Naive thymus-derived CD4-positive, alpha-beta T cell (primary cell): ENCODE results near the gene CDK14. TPM values are rescaled to one million over a fixed set of nuclear protein-coding genes. Genes with fewer than 3 reads are reported as not detected.

ENCODE experiments used
- ATAC-seq: fragments of 150-1000 bp; cut with Tn5 transposase; 2 replicates; pipeline ENCODE4 v1.10.0; 2021; ENCODE audit warnings: mild to moderate bottlenecking, moderate library complexity
- CTCF ChIA-PET: fragments of 350-600 bp; sonication (Branson Sonifier 250); formaldehyde crosslinking; loops from one replicate; lab custom pipeline; 2021; ENCODE audit warnings: antibody characterized with exemption; lab: Charles Lee
- POLR2A ChIA-PET: fragments of 350-600 bp; sonication (Branson Sonifier 250); formaldehyde crosslinking; loops from one replicate; lab custom pipeline; 2021; ENCODE audit warnings: antibody characterized with exemption, inconsistent platforms; lab: Charles Lee
- DNase-seq, 9 donors: peaks; one replicate each; pipeline versions ENCODE4 v3.0.0 to v3.0.0-alpha.2; 2020 to 2022; ENCODE audit warnings: mixed read lengths in 1 of 9
- H3K27ac ChIP-seq: one replicate; pipeline ENCODE4 v1.7.0; 2013; ENCODE audit warnings: mild to moderate bottlenecking, low read depth, low read length, moderate library complexity
- H3K27me3 ChIP-seq, 2 donors: one replicate each; pipeline ENCODE4 v1.7.0; 2013; ENCODE audit warnings: low read length in 2 of 2, mild to moderate bottlenecking in 2 of 2, moderate library complexity in 2 of 2; ENCODE audit not compliant: control insufficient read depth in 2 of 2, insufficient read depth in 2 of 2
- H3K36me3 ChIP-seq, 3 experiments: 1 replicate in 2 of 3; 2 replicates in 1 of 3; pipeline ENCODE4 v1.7.0; 2013; ENCODE audit warnings: low read length in 3 of 3, mild to moderate bottlenecking in 3 of 3, moderate library complexity in 1 of 3; ENCODE audit not compliant: insufficient read depth in 3 of 3, control insufficient read depth in 2 of 3
- H3K4me1 ChIP-seq, 2 donors: one replicate each; pipeline ENCODE4 v1.7.0; 2013; ENCODE audit warnings: low read length in 2 of 2, mild to moderate bottlenecking in 2 of 2, moderate library complexity in 1 of 2; ENCODE audit not compliant: control insufficient read depth in 2 of 2, insufficient read depth in 2 of 2
- H3K4me3 ChIP-seq: 2 replicates; pipeline ENCODE4 v1.7.0; 2013; ENCODE audit warnings: mild to moderate bottlenecking, low read length
- H3K9me3 ChIP-seq, 3 experiments: 1 replicate in 2 of 3; 2 replicates in 1 of 3; pipeline ENCODE4 v1.7.0; 2013; ENCODE audit warnings: low read length in 3 of 3; ENCODE audit not compliant: control insufficient read depth in 2 of 3
- H3K27ac Mint-ChIP-seq, 9 donors: one replicate each; pipeline ENCODE4 v1.8.0; 2020 to 2022; ENCODE audit warnings: mixed read lengths in 9 of 9, mild to moderate bottlenecking in 8 of 9, moderate library complexity in 5 of 9, inconsistent platforms in 2 of 9
- H3K27me3 Mint-ChIP-seq, 5 donors: one replicate each; pipeline ENCODE4 v1.8.0; 2021 to 2022; ENCODE audit warnings: mixed read lengths in 5 of 5, mild to moderate bottlenecking in 1 of 5
- H3K36me3 Mint-ChIP-seq, 5 donors: one replicate each; pipeline ENCODE4 v1.8.0; 2020 to 2022; ENCODE audit warnings: mixed read lengths in 5 of 5, mild to moderate bottlenecking in 3 of 5, inconsistent platforms in 1 of 5
- H3K4me1 Mint-ChIP-seq, 7 donors: one replicate each; pipeline ENCODE4 v1.8.0; 2020 to 2022; ENCODE audit warnings: mixed read lengths in 7 of 7, mild to moderate bottlenecking in 3 of 7, inconsistent platforms in 1 of 7
- H3K4me3 Mint-ChIP-seq, 10 donors: one replicate each; pipeline ENCODE4 v1.8.0; 2020 to 2022; ENCODE audit warnings: mild to moderate bottlenecking in 10 of 10, mixed read lengths in 10 of 10, moderate library complexity in 6 of 10, inconsistent platforms in 2 of 10
- H3K9me3 Mint-ChIP-seq, 11 donors: one replicate each; pipeline ENCODE4 v1.8.0; 2020 to 2022; ENCODE audit warnings: mixed read lengths in 11 of 11, mild to moderate bottlenecking in 4 of 11, inconsistent platforms in 1 of 11, moderate library complexity in 1 of 11
- intact Hi-C, 2 donors: fragments of 100-400 bp; cut with micrococcal nuclease; formaldehyde crosslinking; loops; one replicate each; pipeline ENCODE4 v1.15.1; 2023
- polyA plus RNA-seq, 2 donors: library from polyadenylated mRNA; unstranded; fragments of 300-500 nt; fragmentation: Illumina TruSeq; gene quantifications; one replicate each; pipeline ENCODE4 v1.2.3, GENCODE V29; 2021
- total RNA-seq, 6 experiments: library from RNA in 5 of 6; stranded (reverse) in 5 of 6; gene quantifications; 1 replicate in 5 of 6; 2 replicates in 1 of 6; pipeline ENCODE4 v1.2.3 and lab custom pipeline; 2021 to 2026

Gene CDK14
- total and polyA plus RNA-seq, 7 experiments from 2014 or later, result 0.05 to 9.9 (median 0.72) TPM; not detected in 1

DNA sequence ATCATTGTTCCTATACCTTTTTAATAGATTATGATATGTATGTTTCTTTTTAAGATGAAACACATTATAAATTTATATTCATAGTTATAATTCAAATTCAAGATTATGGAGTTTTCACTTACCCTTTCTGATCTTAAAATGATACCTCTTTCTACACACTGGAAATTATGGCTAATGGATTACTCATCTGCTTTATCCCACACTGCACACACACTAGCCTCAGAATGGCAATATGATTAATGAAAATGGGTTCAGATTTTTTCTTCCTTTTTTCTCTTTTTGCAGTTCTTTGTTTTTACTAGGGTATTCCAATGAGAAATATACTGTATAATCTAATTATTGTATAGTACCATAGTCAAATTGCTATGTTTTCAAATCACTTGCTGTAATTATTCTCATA is 585.8 kb downstream of the CDK14 start:
- H3K27ac Mint-ChIP-seq, result no peak overlapping the region
- no peak overlapping the region for H3K4me3 Mint-ChIP-seq
- H3K27ac ChIP-seq, result no peak overlapping the region
- H3K9me3 Mint-ChIP-seq, result peaks cover 0 to 5% (median 0%) of the 10 kb centered on the region in 11 donors
- no peaks in the 10 kb centered on the region for H3K4me1 Mint-ChIP-seq
- ATAC-seq, result no peak
- H3K36me3 ChIP-seq, result no peaks in the 10 kb centered on the region
- DNase-seq, result no peak
- H3K9me3 ChIP-seq, result no peaks in the 10 kb centered on the region
- no peaks in the 10 kb centered on the region for H3K27me3 ChIP-seq
- intact Hi-C loops, result no loop called here
- H3K27me3 Mint-ChIP-seq, result peaks cover 0 to 9% (median 3%) of the 10 kb centered on the region in 5 donors
- no peak overlapping the region for H3K4me3 ChIP-seq
- ChIA-PET POLR2A (no interaction called here), CTCF (no interaction called here)
- H3K36me3 Mint-ChIP-seq, result no peaks in the 10 kb centered on the region
- no peaks in the 10 kb centered on the region for H3K4me1 ChIP-seq

- no peaks in the 10 kb centered on the region for H3K36me3 Mint-ChIP-seq
- DNase-seq, result no peak
- ChIA-PET POLR2A (no interaction called here), CTCF (no interaction called here)
- Histone ChIP-seq H3K27ac (no peak overlapping the region), H3K9me3 (no peaks in the 10 kb centered on the region), H3K36me3 (no peaks in the 10 kb centered on the region), H3K4me1 (no peaks in the 10 kb centered on the region), H3K27me3 (no peaks in the 10 kb centered on the region), H3K4me3 (no peak overlapping the region)
- no peak overlapping the region for H3K27ac Mint-ChIP-seq
- intact Hi-C loops, result no loop called here
- no peak for ATAC-seq
- H3K9me3 Mint-ChIP-seq, result peaks cover 0 to 5% (median 0%) of the 10 kb centered on the region in 11 donors
- no peak overlapping the region for H3K4me3 Mint-ChIP-seq
- no peaks in the 10 kb centered on the region for H3K4me1 Mint-ChIP-seq
- H3K27me3 Mint-ChIP-seq, result peaks cover 0 to 9% (median 6%) of the 10 kb centered on the region in 5 donors
These were observed 587.0 kb downstream of the CDK14 start for GRCh38 chr7:91182819-91183764.

DNA sequence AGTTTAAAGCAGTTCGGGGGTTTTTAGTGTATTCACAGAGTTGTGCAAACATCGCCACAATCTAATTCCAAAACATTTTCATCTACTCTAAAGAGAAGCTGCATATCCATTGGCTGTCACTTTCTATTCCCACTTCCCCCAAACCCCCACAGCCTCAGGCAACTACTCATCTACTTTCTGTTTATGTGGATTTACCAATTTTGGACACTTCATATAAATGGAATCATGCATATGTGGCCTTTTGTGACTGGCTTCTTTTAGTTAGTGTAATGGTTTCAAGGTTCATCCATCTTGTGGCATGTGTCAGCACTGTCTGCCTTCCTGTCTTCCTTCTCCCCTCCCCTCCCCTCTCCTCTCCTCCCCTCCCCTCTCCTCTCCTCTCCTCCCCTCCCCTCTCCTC is 589.6 kb downstream of the CDK14 start:
- Mint-ChIP-seq H3K27ac (no peak overlapping the region), H3K4me3 (no peak overlapping the region)

GRCh38 chr7:91187061-91187460 is 590.9 kb downstream of the CDK14 start:
- intact Hi-C loops, result no loop called here
- Histone ChIP-seq H3K36me3 (no peaks in the 10 kb centered on the region), H3K4me1 (no peaks in the 10 kb centered on the region), H3K4me3 (no peak overlapping the region), H3K27me3 (no peaks in the 10 kb centered on the region), H3K27ac (no peak overlapping the region), H3K9me3 (no peaks in the 10 kb centered on the region)
- CTCF ChIA-PET, result no interaction called here
- Mint-ChIP-seq H3K4me3 (no peak overlapping the region), H3K4me1 (no peaks in the 10 kb centered on the region), H3K27me3 (peaks cover 0 to 14% (median 6%) of the 10 kb centered on the region in 5 donors), H3K36me3 (no peaks in the 10 kb centered on the region), H3K27ac (no peak overlapping the region), H3K9me3 (peaks cover 0 to 2% (median 0%) of the 10 kb centered on the region in 11 donors)
- POLR2A ChIA-PET, result no interaction called here
- DNase-seq (no peak), ATAC-seq (no peak)

More for the DNA sequence above, 589.6 kb downstream of the CDK14 start:
- peaks cover 0 to 5% (median 0%) of the 10 kb centered on the region in 11 donors for H3K9me3 Mint-ChIP-seq
- H3K27me3 Mint-ChIP-seq, result peaks cover 0 to 14% (median 6%) of the 10 kb centered on the region in 5 donors
- POLR2A ChIA-PET, result no interaction called here
- no peaks in the 10 kb centered on the region for H3K36me3 ChIP-seq
- no peaks in the 10 kb centered on the region for H3K4me1 Mint-ChIP-seq
- no peaks in the 10 kb centered on the region for H3K27me3 ChIP-seq
- no peak overlapping the region for H3K27ac ChIP-seq
- intact Hi-C loops, result no loop called here
- H3K36me3 Mint-ChIP-seq, result no peaks in the 10 kb centered on the region
- no peaks in the 10 kb centered on the region for H3K9me3 ChIP-seq
- no peak overlapping the region for H3K4me3 ChIP-seq
- ATAC-seq (no peak), DNase-seq (no peak)
- CTCF ChIA-PET, result no interaction called here
- H3K4me1 ChIP-seq, result no peaks in the 10 kb centered on the region

GRCh38 chr7:91191771-91192170 is 595.6 kb downstream of the CDK14 start:
- H3K9me3 Mint-ChIP-seq, result no peaks in the 10 kb centered on the region
- ChIA-PET POLR2A (no interaction called here), CTCF (no interaction called here)
- intact Hi-C loops, result no loop called here
- H3K27me3 ChIP-seq, result no peaks in the 10 kb centered on the region
- H3K27ac Mint-ChIP-seq, result no peak overlapping the region
- no peak overlapping the region for H3K27ac ChIP-seq
- H3K9me3 ChIP-seq, result no peaks in the 10 kb centered on the region
- H3K4me1 Mint-ChIP-seq, result no peaks in the 10 kb centered on the region
- no peaks in the 10 kb centered on the region for H3K4me1 ChIP-seq
- H3K4me3 ChIP-seq, result no peak overlapping the region
- DNase-seq (no peak), ATAC-seq (no peak)
- H3K4me3 Mint-ChIP-seq, result no peak overlapping the region
- no peaks in the 10 kb centered on the region for H3K36me3 Mint-ChIP-seq
- H3K27me3 Mint-ChIP-seq, result peaks cover 0 to 18% (median 5%) of the 10 kb centered on the region in 5 donors
- no peaks in the 10 kb centered on the region for H3K36me3 ChIP-seq

DNA sequence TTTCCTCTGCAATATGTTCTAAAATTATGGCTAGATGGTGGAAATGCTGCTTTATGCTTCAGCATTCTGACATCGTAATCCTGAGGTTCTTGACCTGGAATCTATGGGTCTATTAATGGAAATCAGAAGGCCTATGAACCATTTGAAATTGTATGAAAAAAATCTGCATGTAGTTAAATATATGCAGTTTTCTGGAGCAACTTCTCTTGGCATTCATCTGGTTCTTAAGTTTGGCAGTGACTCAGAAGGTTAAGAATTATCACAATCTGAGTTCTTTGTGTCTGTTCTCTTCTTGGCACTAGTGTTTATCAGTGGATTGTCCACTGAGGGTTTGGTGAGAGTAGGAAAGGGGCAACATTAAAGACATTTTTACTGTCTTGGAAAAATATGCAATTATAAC is 597.0 kb downstream of the CDK14 start:
- no peak for ATAC-seq
- H3K27me3 Mint-ChIP-seq, result peaks cover 0 to 13% (median 5%) of the 10 kb centered on the region in 5 donors

DNA sequence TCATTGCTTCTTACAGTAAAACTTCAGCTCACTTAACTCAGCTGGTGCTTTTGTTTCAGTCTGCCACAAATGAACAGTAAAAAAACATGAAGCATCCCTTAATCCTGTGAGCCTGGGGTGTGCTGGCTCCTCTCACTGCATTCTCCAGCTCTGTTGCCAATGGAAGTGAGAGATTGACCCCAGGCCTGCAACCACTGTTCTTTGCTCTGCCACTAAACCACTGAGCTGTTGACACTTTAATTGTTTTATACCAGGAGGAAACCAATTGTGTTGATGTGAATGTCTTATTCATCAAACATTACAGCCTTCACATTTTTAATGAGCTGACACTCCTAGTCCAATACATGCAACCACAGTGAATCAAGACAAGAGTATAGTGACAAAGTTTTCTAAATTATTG is 598.7 kb downstream of the CDK14 start:
- intact Hi-C loops, result no loop called here
- ChIA-PET CTCF (no interaction called here), POLR2A (no interaction called here)
- Mint-ChIP-seq H3K27ac (no peak overlapping the region), H3K4me3 (no peak overlapping the region), H3K9me3 (no peaks in the 10 kb centered on the region), H3K4me1 (no peaks in the 10 kb centered on the region), H3K36me3 (no peaks in the 10 kb centered on the region), H3K27me3 (peaks cover 0 to 10% (median 5%) of the 10 kb centered on the region in 5 donors)
- Histone ChIP-seq H3K27me3 (no peaks in the 10 kb centered on the region), H3K4me1 (no peaks in the 10 kb centered on the region), H3K4me3 (no peak overlapping the region), H3K27ac (no peak overlapping the region), H3K9me3 (no peaks in the 10 kb centered on the region), H3K36me3 (no peaks in the 10 kb centered on the region)
- DNase-seq, result no peak
- no peak for ATAC-seq

More for the DNA sequence above, 597.0 kb downstream of the CDK14 start:
- Histone ChIP-seq H3K36me3 (no peaks in the 10 kb centered on the region), H3K9me3 (no peaks in the 10 kb centered on the region), H3K4me3 (no peak overlapping the region), H3K27ac (no peak overlapping the region), H3K4me1 (no peaks in the 10 kb centered on the region), H3K27me3 (no peaks in the 10 kb centered on the region)
- no peaks in the 10 kb centered on the region for H3K36me3 Mint-ChIP-seq
- no peaks in the 10 kb centered on the region for H3K4me1 Mint-ChIP-seq
- intact Hi-C loops, result no loop called here
- POLR2A ChIA-PET, result no interaction called here
- H3K4me3 Mint-ChIP-seq, result no peak overlapping the region
- no peak for DNase-seq
- no peaks in the 10 kb centered on the region for H3K9me3 Mint-ChIP-seq
- CTCF ChIA-PET, result no interaction called here
- H3K27ac Mint-ChIP-seq, result no peak overlapping the region
